ENCODE measurements around the gene INSYN1.

DNA sequence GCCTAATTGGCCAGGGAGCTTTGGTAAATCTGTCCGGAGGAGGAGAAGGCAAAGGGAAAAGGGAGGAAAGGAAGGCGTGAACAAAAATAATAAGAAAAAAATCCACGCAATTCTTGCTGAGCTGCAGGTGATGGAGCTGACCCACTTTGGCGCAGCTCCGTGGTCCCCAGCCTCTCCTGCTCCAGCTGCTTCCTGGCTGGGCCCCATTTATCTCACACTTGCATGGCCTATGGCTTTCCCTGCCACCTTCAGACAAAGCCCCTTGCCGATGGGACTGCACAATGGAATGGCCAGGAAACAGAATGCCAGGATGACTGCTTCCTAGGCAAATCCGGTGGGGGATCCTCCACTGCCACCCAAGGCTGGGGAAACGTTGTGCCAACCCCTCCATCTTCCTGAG, 6.9 kb downstream of the INSYN1 start:
- TF ChIP-seq, protein P1, sequence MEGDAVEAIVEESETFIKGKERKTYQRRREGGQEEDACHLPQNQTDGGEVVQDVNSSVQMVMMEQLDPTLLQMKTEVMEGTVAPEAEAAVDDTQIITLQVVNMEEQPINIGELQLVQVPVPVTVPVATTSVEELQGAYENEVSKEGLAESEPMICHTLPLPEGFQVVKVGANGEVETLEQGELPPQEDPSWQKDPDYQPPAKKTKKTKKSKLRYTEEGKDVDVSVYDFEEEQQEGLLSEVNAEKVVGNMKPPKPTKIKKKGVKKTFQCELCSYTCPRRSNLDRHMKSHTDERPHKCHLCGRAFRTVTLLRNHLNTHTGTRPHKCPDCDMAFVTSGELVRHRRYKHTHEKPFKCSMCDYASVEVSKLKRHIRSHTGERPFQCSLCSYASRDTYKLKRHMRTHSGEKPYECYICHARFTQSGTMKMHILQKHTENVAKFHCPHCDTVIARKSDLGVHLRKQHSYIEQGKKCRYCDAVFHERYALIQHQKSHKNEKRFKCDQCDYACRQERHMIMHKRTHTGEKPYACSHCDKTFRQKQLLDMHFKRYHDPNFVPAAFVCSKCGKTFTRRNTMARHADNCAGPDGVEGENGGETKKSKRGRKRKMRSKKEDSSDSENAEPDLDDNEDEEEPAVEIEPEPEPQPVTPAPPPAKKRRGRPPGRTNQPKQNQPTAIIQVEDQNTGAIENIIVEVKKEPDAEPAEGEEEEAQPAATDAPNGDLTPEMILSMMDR (conservative IDR thresholded peaks at IDR 0.05; ENCODE audit: low read depth, low read length), result no peak
- no peak for TF ChIP-seq EZH2 (IDR thresholded peaks at IDR 0.05; ENCODE audit: low read length, unreplicated experiment)
